DMS153 treated with DMSO at 0.1 percent for 48 hours (cell line): Measurements from ENCODE around the gene DSCAML1.

Source experiments
- DNase-seq: peaks from one replicate; lab custom pipeline; 2025; ENCODE audit not compliant: unreplicated experiment; lab: John Stamatoyannopoulos, UW

Gene DSCAML1

GRCh38 chr11:117437791-117438130 is 359.3 kb downstream of the DSCAML1 start:
- no peak for DNase-seq

- no peak for DNase-seq
Measured at GRCh38 chr11:117437041-117437790, 359.8 kb downstream of the DSCAML1 start.

GRCh38 chr11:117435326-117435725 is 361.7 kb downstream of the DSCAML1 start:
- no peak for DNase-seq

GRCh38 chr11:117434481-117434880 is 362.5 kb downstream of the DSCAML1 start:
- DNase-seq, result no peak

GRCh38 chr11:117433717-117434116 is 363.3 kb downstream of the DSCAML1 start:
- DNase-seq, result no peak

GRCh38 chr11:117431436-117431835 is 365.6 kb downstream of the DSCAML1 start:
- DNase-seq, result no peak

GRCh38 chr11:117430293-117430955 is 366.6 kb downstream of the DSCAML1 start:
- no peak for DNase-seq

- no peak for DNase-seq
Measured at GRCh38 chr11:117428856-117429229, 368.2 kb downstream of the DSCAML1 start.

- DNase-seq, result no peak
Measured at GRCh38 chr11:117428186-117428855, 368.7 kb downstream of the DSCAML1 start.

GRCh38 chr11:117427356-117427874 is 369.6 kb downstream of the DSCAML1 start:
- DNase-seq, result no peak

- DNase-seq, result no peak
Measured at GRCh38 chr11:117426941-117427340, 370.1 kb downstream of the DSCAML1 start.

- DNase-seq, result peak; percentile 33
Measured at GRCh38 chr11:117426297-117426685, 370.7 kb downstream of the DSCAML1 start.

- no peak for DNase-seq
Measured at GRCh38 chr11:117425679-117426296, 371.2 kb downstream of the DSCAML1 start.

GRCh38 chr11:117424781-117425180 is 372.2 kb downstream of the DSCAML1 start:
- DNase-seq, result no peak

GRCh38 chr11:117423046-117423575 is 373.9 kb downstream of the DSCAML1 start:
- no peak for DNase-seq

GRCh38 chr11:117421476-117421875 is 375.5 kb downstream of the DSCAML1 start:
- no peak for DNase-seq

GRCh38 chr11:117421041-117421440 is 376.0 kb downstream of the DSCAML1 start:
- no peak for DNase-seq

- no peak for DNase-seq
Measured at GRCh38 chr11:117420598-117420997, 376.4 kb downstream of the DSCAML1 start.

- DNase-seq, result no peak
Measured at GRCh38 chr11:117420143-117420485, 376.9 kb downstream of the DSCAML1 start.

GRCh38 chr11:117419482-117420142 is 377.4 kb downstream of the DSCAML1 start:
- DNase-seq, result no peak
